ENCODE data around the gene ARL6IP1. TPM values are rescaled to one million over a fixed set of nuclear protein-coding genes. Genes with fewer than 3 reads are reported as not detected.

Gene ARL6IP1
- polyA plus RNA-seq, 1 donor (not counting 4 experiments of a cell fraction or from before 2014, with no cell fraction given): 178 TPM

DNA sequence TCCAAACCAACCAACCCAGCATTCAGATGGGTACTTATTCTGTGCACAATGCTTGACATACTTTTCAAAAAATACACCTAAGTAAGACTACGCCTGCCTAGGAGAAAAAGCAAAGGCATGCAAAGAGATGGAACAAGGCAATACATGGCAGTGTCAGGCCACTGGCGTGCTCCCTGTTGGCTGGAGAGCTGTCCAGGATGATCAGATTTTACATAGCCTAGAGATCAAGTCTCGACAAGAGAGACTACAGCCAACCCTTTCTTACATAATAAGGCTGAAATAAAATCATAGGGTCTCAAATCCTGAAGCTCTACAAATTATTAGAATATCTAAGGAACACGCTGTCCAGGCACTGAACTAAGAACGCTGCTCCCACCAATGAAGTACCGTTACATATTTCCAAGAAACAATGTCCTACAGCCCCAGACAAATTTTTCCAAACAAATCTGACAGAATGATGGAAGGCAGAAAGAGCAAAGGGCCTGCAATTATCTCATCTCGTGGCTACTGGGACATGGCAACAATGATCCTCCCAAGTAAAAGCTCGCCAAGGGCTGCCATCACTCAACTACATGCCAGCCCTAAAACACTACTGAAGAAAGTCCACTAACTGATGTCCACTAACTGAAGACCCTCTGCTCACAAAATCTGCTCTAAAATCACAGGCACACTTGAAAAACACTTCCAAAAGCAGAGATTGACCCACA is 16.3 kb downstream of the ARL6IP1 start:
- Histone ChIP-seq H3K4me1 (ENCODE audit: control insufficient read depth, extremely low read depth, insufficient read depth, low read length) (peaks cover 30% of the 10 kb centered on the region), H2AFZ (ENCODE audit: control insufficient read depth, low read length) (no peak overlapping the region), H3K4me2 (ENCODE audit: control insufficient read depth, extremely low read depth, insufficient read depth, low read depth, low read length) (peak overlapping the region; percentile 52), H3K36me3 (ENCODE audit: control insufficient read depth in 2 of 2, extremely low read depth in 1 of 2, insufficient read depth in 2 of 2, low read length in 2 of 2) (peaks cover 29 to 66% of the 10 kb centered on the region in 2 experiments), H3K9me3 (ENCODE audit: control insufficient read depth, low read depth, low read length) (no peaks in the 10 kb centered on the region), H3K9ac (ENCODE audit: control insufficient read depth, extremely low read depth, insufficient read depth, low read length) (no peak overlapping the region), H3K27me3 (ENCODE audit: control insufficient read depth, extremely low read depth, insufficient read depth, low read length) (no peaks in the 10 kb centered on the region), H3K79me2 (ENCODE audit: control insufficient read depth, insufficient read depth, low read length) (peaks cover 74% of the 10 kb centered on the region), H4K20me1 (ENCODE audit: control insufficient read depth, extremely low read depth, insufficient read depth, low read length) (peaks cover 65% of the 10 kb centered on the region), H3K4me3 (ENCODE audit: control insufficient read depth in 2 of 3, extremely low read depth in 1 of 3, insufficient read depth in 2 of 3, low read depth in 1 of 3, low read length in 3 of 3) (peak overlapping the region in 2 of 3 experiments; percentile 15 to 19), H3K27ac (ENCODE audit: control insufficient read depth, insufficient read depth, low read length) (no peak overlapping the region), H3K9me1 (ENCODE audit: control insufficient read depth, extremely low read depth, insufficient read depth, low read length) (peaks cover 5% of the 10 kb centered on the region)
- no peak for DNase-seq (ENCODE audit: low read depth, low spot score)
- dilution Hi-C loops (cut with MboI; ENCODE audit: extremely low pct_ligation_motif_present, low sequenced_read_pairs): no loop called here
- TF ChIP-seq EZH2 (IDR thresholded peaks at IDR 0.05; ENCODE audit: low read length): no peak
- TF ChIP-seq CTCF (optimal IDR thresholded peaks at IDR 0.05 in 1 of 3, IDR thresholded peaks at IDR 0.05 in 1 of 3, conservative IDR thresholded peaks at IDR 0.05 in 1 of 3; ENCODE audit: extremely low read depth in 1 of 3, insufficient read depth in 2 of 3, low read length in 3 of 3): no peak
- FAIRE-seq: no peak

DNA sequence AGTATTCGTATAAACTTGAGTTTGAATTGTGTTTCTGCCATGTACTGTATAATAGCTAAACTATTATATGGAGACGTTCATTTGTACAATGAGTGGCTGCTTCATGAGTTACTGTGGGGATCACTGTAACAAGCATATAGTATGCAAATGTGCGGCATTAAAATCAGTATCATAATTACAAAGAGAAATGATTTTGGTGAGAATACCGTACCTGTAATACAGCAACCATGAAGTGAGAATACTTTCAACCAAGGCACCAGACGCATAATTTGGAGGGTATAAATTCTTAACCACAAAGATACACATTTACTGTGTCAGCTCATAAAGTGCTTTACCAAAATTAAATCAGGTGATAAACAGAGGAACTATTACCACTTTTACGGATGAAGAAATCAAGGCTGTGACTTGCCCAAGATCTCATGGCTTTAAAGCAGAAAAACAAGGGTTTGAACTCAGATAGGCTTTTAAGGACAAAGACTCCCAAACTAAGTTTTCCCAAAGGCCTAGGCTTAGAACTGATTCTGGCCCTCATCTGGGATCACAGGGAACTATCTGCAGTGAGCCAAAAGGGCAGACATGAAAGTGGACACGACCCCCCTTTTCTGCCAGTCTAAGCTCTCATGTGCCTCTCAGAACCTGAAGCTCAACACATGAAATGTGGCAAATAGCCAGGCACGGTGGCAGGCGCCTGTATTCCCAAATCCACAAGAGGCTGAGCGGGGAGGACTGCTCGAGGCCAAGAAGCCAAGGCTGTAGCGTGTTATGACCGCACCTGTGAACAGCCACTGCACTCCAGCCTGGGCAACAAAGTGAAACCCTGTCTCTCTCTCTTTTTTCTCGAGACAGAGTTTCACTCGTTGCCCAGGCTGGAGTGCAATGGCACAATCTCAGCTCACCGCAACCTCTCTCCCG is 17.7 kb downstream of the ARL6IP1 start:
- Histone ChIP-seq H3K79me2 (ENCODE audit: control insufficient read depth, insufficient read depth, low read length) (peaks cover 60% of the 10 kb centered on the region), H3K9me3 (ENCODE audit: control insufficient read depth, low read depth, low read length) (no peaks in the 10 kb centered on the region), H4K20me1 (ENCODE audit: control insufficient read depth, extremely low read depth, insufficient read depth, low read length) (peaks cover 60% of the 10 kb centered on the region), H2AFZ (ENCODE audit: control insufficient read depth, low read length) (no peak overlapping the region), H3K4me2 (ENCODE audit: control insufficient read depth, extremely low read depth, insufficient read depth, low read depth, low read length) (no peak overlapping the region), H3K4me3 (ENCODE audit: control insufficient read depth in 2 of 3, extremely low read depth in 1 of 3, insufficient read depth in 2 of 3, low read depth in 1 of 3, low read length in 3 of 3) (no peak overlapping the region), H3K27ac (ENCODE audit: control insufficient read depth, insufficient read depth, low read length) (no peak overlapping the region), H3K9ac (ENCODE audit: control insufficient read depth, extremely low read depth, insufficient read depth, low read length) (no peak overlapping the region), H3K4me1 (ENCODE audit: control insufficient read depth, extremely low read depth, insufficient read depth, low read length) (peaks cover 30% of the 10 kb centered on the region), H3K27me3 (ENCODE audit: control insufficient read depth, extremely low read depth, insufficient read depth, low read length) (no peaks in the 10 kb centered on the region), H3K9me1 (ENCODE audit: control insufficient read depth, extremely low read depth, insufficient read depth, low read length) (peaks cover 5% of the 10 kb centered on the region), H3K36me3 (ENCODE audit: control insufficient read depth in 2 of 2, extremely low read depth in 1 of 2, insufficient read depth in 2 of 2, low read length in 2 of 2) (peaks cover 26 to 60% of the 10 kb centered on the region in 2 experiments)
- FAIRE-seq (no peak), DNase-seq (ENCODE audit: low read depth, low spot score) (no peak)
- dilution Hi-C loops (cut with MboI; ENCODE audit: extremely low pct_ligation_motif_present, low sequenced_read_pairs): no loop called here
- TF ChIP-seq CTCF (optimal IDR thresholded peaks at IDR 0.05 in 1 of 3, IDR thresholded peaks at IDR 0.05 in 1 of 3, conservative IDR thresholded peaks at IDR 0.05 in 1 of 3; ENCODE audit: extremely low read depth in 1 of 3, insufficient read depth in 2 of 3, low read length in 3 of 3) (no peak), EZH2 (IDR thresholded peaks at IDR 0.05; ENCODE audit: low read length) (no peak)

All from keratinocyte (primary cell).